Suprapubic skin (tissue), 3 donors: ENCODE data around the gene ZNF320.
"Not testable (repeated sequence)": the region's sequence is repeated elsewhere in the genome, so short reads cannot be mapped to it uniquely, and the experiment has no call there.

Experiments
- CTCF ChIP-seq, 2 donors: fragments of 200-600 bp in 1 of 2; fragments of 450-650 bp in 1 of 2; sonication (generic) in 1 of 2; IDR thresholded peaks; one replicate each; pipeline ENCODE4 v1.5.1; 2016 to 2019; ENCODE audit warnings: antibody characterized with exemption in 2 of 2, mild to moderate bottlenecking in 1 of 2, moderate library complexity in 1 of 2
- EP300 ChIP-seq: sonication (generic); formaldehyde crosslinking; IDR thresholded peaks from one replicate; pipeline ENCODE4 v1.6.1; 2017; ENCODE audit warnings: antibody characterized with exemption
- POLR2A ChIP-seq, 2 donors: fragments of 450-650 bp; IDR thresholded peaks; one replicate each; pipeline ENCODE4 v1.6.1; 2017; ENCODE audit warnings: antibody characterized with exemption in 2 of 2, mild to moderate bottlenecking in 2 of 2, moderate library complexity in 2 of 2

GRCh38 chr19:52941523-52941922 is 44.1 kb upstream of the ZNF320 start:
- TF ChIP-seq POLR2A (IDR thresholded peaks at IDR 0.05); CTCF (IDR thresholded peaks at IDR 0.05); EP300: not testable (repeated sequence)
